ENCODE measurements around the gene COL11A2. TPM values are rescaled to one million over a fixed set of nuclear protein-coding genes. Genes with fewer than 3 reads are reported as not detected.

The COL11A2 gene
- total RNA-seq, 4 donors from 2014 or later, result 0.16 to 0.30 (median 0.28) TPM

- intact Hi-C loops (cut with DNase I; ENCODE audit: low total_unique reads), result loop anchor here (10.0 kb wide), 1 partner anchor 126 kb away; no protein-coding TSS in a partner anchor
- TF ChIP-seq, protein P1, sequence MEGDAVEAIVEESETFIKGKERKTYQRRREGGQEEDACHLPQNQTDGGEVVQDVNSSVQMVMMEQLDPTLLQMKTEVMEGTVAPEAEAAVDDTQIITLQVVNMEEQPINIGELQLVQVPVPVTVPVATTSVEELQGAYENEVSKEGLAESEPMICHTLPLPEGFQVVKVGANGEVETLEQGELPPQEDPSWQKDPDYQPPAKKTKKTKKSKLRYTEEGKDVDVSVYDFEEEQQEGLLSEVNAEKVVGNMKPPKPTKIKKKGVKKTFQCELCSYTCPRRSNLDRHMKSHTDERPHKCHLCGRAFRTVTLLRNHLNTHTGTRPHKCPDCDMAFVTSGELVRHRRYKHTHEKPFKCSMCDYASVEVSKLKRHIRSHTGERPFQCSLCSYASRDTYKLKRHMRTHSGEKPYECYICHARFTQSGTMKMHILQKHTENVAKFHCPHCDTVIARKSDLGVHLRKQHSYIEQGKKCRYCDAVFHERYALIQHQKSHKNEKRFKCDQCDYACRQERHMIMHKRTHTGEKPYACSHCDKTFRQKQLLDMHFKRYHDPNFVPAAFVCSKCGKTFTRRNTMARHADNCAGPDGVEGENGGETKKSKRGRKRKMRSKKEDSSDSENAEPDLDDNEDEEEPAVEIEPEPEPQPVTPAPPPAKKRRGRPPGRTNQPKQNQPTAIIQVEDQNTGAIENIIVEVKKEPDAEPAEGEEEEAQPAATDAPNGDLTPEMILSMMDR (IDR thresholded peaks at IDR 0.05), result no peak
- no peak for TF ChIP-seq POLR2A (IDR thresholded peaks at IDR 0.05)
- WGBS, 2 donors, result 79 to 86% methylated on average over 7 of the region's 7 CpGs
- DNase-seq (ENCODE audit: low spot score in 2 of 2), result no peak
- no peak overlapping the region for H3K4me3 ChIP-seq (ENCODE audit: low read depth, poor library complexity, severe bottlenecking)
Measured at GRCh38 chr6:33140556-33140955, 51.7 kb downstream of the COL11A2 start.

- intact Hi-C loops (cut with DNase I; ENCODE audit: low total_unique reads), result loop anchor here (10.0 kb wide), 1 partner anchor 125 kb away; no protein-coding TSS in a partner anchor
- DNase-seq (ENCODE audit: low spot score in 2 of 2), result no peak
- no peak overlapping the region for H3K4me3 ChIP-seq (ENCODE audit: low read depth, poor library complexity, severe bottlenecking)
- TF ChIP-seq, protein P1 (IDR thresholded peaks at IDR 0.05), result no peak
- no peak for TF ChIP-seq POLR2A (IDR thresholded peaks at IDR 0.05)
- 63 to 71% methylated on average over 8 of the region's 8 CpGs for WGBS, 2 donors
Measured at GRCh38 chr6:33139596-33140206, 52.6 kb downstream of the COL11A2 start.

GRCh38 chr6:33136310-33136900 lies 55.9 kb downstream of the COL11A2 start:
- intact Hi-C loops (cut with DNase I; ENCODE audit: low total_unique reads), result no loop called here
- DNase-seq (ENCODE audit: low spot score in 2 of 2), result peak in 1 of 2 donors; percentile 6

DNA sequence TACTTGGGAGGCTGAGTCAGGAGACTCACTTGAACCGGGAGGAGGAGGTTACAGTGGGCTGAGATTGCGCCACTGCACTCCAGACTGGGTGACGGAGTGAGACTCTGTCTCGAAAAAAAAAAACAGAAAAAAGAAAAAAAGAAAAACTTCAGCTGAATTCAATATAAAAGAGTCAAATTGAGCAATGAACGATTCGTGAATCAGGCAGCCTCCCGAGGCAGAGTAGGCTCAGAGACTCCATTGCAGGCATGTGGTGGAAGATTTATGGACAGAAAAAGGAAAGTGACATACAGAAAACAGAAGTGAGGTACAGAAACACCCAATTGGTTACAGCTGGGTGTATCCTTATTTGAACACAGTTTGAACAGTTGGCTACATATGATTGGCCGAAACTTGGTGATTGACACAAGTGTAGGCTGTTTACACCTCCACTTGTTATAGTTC lies 60.2 kb downstream of the COL11A2 start:
- WGBS, 2 donors, result 59 to 71% methylated on average over 8 of the region's 8 CpGs
- intact Hi-C loops (cut with DNase I; ENCODE audit: low total_unique reads), result loop anchor here (5.0 kb wide), 1 partner anchor 1950 kb away; no protein-coding TSS in a partner anchor
- DNase-seq (ENCODE audit: low spot score in 2 of 2), result no peak

More at GRCh38 chr6:33136310-33136900, 55.9 kb downstream of the COL11A2 start:
- TF ChIP-seq, protein P1 (IDR thresholded peaks at IDR 0.05), result no peak
- no peak for TF ChIP-seq POLR2A (IDR thresholded peaks at IDR 0.05)
- H3K4me3 ChIP-seq (ENCODE audit: low read depth, poor library complexity, severe bottlenecking), result no peak overlapping the region
- 47 to 68% methylated on average over 4 of the region's 4 CpGs for WGBS, 2 donors

GRCh38 chr6:33128318-33128717 lies 63.9 kb downstream of the COL11A2 start:
- intact Hi-C loops (cut with DNase I; ENCODE audit: low total_unique reads), result no loop called here
- no peak overlapping the region for H3K4me3 ChIP-seq (ENCODE audit: low read depth, poor library complexity, severe bottlenecking)
- 64 to 75% methylated on average over 3 of the region's 3 CpGs for WGBS, 2 donors
- TF ChIP-seq, protein P1 (IDR thresholded peaks at IDR 0.05), result no peak
- no peak for TF ChIP-seq POLR2A (IDR thresholded peaks at IDR 0.05)
- no peak for DNase-seq (ENCODE audit: low spot score in 2 of 2)

More for the DNA sequence above, 60.2 kb downstream of the COL11A2 start:
- H3K4me3 ChIP-seq (ENCODE audit: low read depth, poor library complexity, severe bottlenecking), result no peak overlapping the region
- no peak for TF ChIP-seq POLR2A (IDR thresholded peaks at IDR 0.05)

- 53 to 73% methylated on average over 5 of the region's 5 CpGs for WGBS, 2 donors
- DNase-seq (ENCODE audit: low spot score in 2 of 2), result peak in 1 of 2 donors; percentile 89
- intact Hi-C loops (cut with DNase I; ENCODE audit: low total_unique reads), result no loop called here
- no peak overlapping the region for H3K4me3 ChIP-seq (ENCODE audit: low read depth, poor library complexity, severe bottlenecking)
- no peak for TF ChIP-seq POLR2A (IDR thresholded peaks at IDR 0.05)
- TF ChIP-seq, protein P1 (IDR thresholded peaks at IDR 0.05), result no peak
Measured at GRCh38 chr6:33126101-33126714, 66.1 kb downstream of the COL11A2 start.

All from lower leg skin (tissue), 4 donors.